Activated CD8-positive, alpha-beta memory T cell treated with anti-CD3 and anti-CD28 coated beads, Interleukin-2, amount 50 U/mL, for 24 hours (primary cell): Measurements from ENCODE around the gene CTNNA3.

Experiments used
- DNase-seq: peaks from one replicate; pipeline ENCODE4 v3.0.0-alpha.2; 2020; ENCODE audit errors: extremely low read depth

The CTNNA3 gene

GRCh38 chr10:66550351-66550750, 1145.6 kb downstream of the CTNNA3 start:
- DNase-seq, result no peak

- no peak for DNase-seq
These were observed 1157.1 kb downstream of the CTNNA3 start for GRCh38 chr10:66538908-66539307.

- DNase-seq, result no peak
These were observed 1157.6 kb downstream of the CTNNA3 start for GRCh38 chr10:66538371-66538770.

GRCh38 chr10:66537186-66537585, 1158.8 kb downstream of the CTNNA3 start:
- DNase-seq, result no peak

GRCh38 chr10:66535439-66535838, 1160.6 kb downstream of the CTNNA3 start:
- DNase-seq, result no peak

GRCh38 chr10:66534866-66535265, 1161.1 kb downstream of the CTNNA3 start:
- no peak for DNase-seq

- no peak for DNase-seq
These were observed 1174.5 kb downstream of the CTNNA3 start for GRCh38 chr10:66521506-66521905.

GRCh38 chr10:66519616-66520015, 1176.4 kb downstream of the CTNNA3 start:
- no peak for DNase-seq

- DNase-seq, result no peak
These were observed 1181.3 kb downstream of the CTNNA3 start for GRCh38 chr10:66514666-66515065.

GRCh38 chr10:66513504-66513903, 1182.5 kb downstream of the CTNNA3 start:
- no peak for DNase-seq

GRCh38 chr10:66505003-66505657, 1190.9 kb downstream of the CTNNA3 start:
- no peak for DNase-seq

GRCh38 chr10:66501356-66501755, 1194.6 kb downstream of the CTNNA3 start:
- DNase-seq, result no peak

- no peak for DNase-seq
These were observed 1212.0 kb downstream of the CTNNA3 start for GRCh38 chr10:66483966-66484365.

- DNase-seq, result no peak
These were observed 1223.8 kb downstream of the CTNNA3 start for GRCh38 chr10:66472156-66472555.

- DNase-seq, result no peak
These were observed 1229.0 kb downstream of the CTNNA3 start for GRCh38 chr10:66467042-66467441.

- no peak for DNase-seq
These were observed 1229.4 kb downstream of the CTNNA3 start for GRCh38 chr10:66466622-66467021.

GRCh38 chr10:66463611-66464010, 1232.4 kb downstream of the CTNNA3 start:
- no peak for DNase-seq

GRCh38 chr10:66457629-66458028, 1238.4 kb downstream of the CTNNA3 start:
- DNase-seq, result no peak

- DNase-seq, result no peak
These were observed 1240.7 kb downstream of the CTNNA3 start for GRCh38 chr10:66455304-66455703.

- no peak for DNase-seq
These were observed 1255.4 kb downstream of the CTNNA3 start for GRCh38 chr10:66440568-66440967.

- no peak for DNase-seq
These were observed 1281.1 kb downstream of the CTNNA3 start for GRCh38 chr10:66414943-66415342.

GRCh38 chr10:66405566-66405965, 1290.4 kb downstream of the CTNNA3 start:
- DNase-seq, result no peak

- no peak for DNase-seq
These were observed 1297.3 kb downstream of the CTNNA3 start for GRCh38 chr10:66398669-66399068.
